ENCODE data around the gene KRT76.

Gene KRT76

DNA sequence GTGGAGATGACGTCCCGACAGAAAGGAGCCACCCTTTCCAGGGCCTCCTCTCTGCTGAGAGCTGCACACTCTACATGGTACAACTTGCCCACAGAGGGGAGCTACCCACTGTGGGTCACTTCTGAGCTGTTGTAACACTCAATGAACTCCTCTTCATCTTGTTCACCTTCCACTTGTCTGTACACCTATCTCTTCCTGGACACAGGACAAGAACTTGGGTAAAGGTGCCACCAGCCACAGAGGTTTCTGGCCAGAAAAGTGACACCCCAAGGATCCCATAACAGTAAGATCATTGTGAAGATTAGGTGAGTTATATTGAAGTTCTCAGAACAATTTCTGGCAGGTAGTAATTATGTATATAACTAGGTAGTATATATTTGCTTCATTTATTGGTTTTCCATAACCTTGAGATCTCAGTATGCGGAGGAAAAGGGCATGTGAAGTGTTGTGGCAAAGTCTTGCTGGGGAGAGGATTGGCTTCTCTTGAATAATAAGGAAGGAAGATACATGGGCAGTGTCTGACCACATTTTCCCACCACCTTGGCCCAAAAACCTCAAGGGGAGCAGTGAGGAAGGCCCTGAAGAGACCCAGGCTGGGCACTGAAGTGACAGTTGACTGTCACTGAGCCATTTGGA lies 34.2 kb downstream of the KRT76 start:
- Histone ChIP-seq H3K4me3 (replicated peaks; ENCODE audit: insufficient read depth, low read length) (no peak overlapping the region), H3K27me3 (ENCODE audit: insufficient read depth, poor library complexity, severe bottlenecking) (no peaks in the 10 kb centered on the region), H3K27ac (replicated peaks) (no peak overlapping the region)
- TF ChIP-seq GABPA (IDR thresholded peaks at IDR 0.05; ENCODE audit: low read depth), result no peak
- no peak for TF ChIP-seq SPI1 (IDR thresholded peaks at IDR 0.05; ENCODE audit: borderline replicate concordance, low read depth)
- TF ChIP-seq POLR2AphosphoS5 (IDR thresholded peaks at IDR 0.05; ENCODE audit: low read depth), result no peak
- no peak for DNase-seq (ENCODE audit: low read depth in 1 of 2, low spot score in 1 of 2)

- no peak for DNase-seq (ENCODE audit: low read depth in 1 of 2, low spot score in 1 of 2)
- no peak overlapping the region for H3K4me3 ChIP-seq (replicated peaks; ENCODE audit: insufficient read depth, low read length)
- no peak overlapping the region for H3K27ac ChIP-seq (replicated peaks)
- TF ChIP-seq GABPA (IDR thresholded peaks at IDR 0.05; ENCODE audit: low read depth) (no peak), SPI1 (IDR thresholded peaks at IDR 0.05; ENCODE audit: borderline replicate concordance, low read depth) (no peak), CTCF (IDR thresholded peaks at IDR 0.05; ENCODE audit: insufficient read depth, low read length) (no peak)
- no peaks in the 10 kb centered on the region for H3K27me3 ChIP-seq (ENCODE audit: insufficient read depth, poor library complexity, severe bottlenecking)
Measured at GRCh38 chr12:52742196-52742580, 35.0 kb downstream of the KRT76 start.

DNA sequence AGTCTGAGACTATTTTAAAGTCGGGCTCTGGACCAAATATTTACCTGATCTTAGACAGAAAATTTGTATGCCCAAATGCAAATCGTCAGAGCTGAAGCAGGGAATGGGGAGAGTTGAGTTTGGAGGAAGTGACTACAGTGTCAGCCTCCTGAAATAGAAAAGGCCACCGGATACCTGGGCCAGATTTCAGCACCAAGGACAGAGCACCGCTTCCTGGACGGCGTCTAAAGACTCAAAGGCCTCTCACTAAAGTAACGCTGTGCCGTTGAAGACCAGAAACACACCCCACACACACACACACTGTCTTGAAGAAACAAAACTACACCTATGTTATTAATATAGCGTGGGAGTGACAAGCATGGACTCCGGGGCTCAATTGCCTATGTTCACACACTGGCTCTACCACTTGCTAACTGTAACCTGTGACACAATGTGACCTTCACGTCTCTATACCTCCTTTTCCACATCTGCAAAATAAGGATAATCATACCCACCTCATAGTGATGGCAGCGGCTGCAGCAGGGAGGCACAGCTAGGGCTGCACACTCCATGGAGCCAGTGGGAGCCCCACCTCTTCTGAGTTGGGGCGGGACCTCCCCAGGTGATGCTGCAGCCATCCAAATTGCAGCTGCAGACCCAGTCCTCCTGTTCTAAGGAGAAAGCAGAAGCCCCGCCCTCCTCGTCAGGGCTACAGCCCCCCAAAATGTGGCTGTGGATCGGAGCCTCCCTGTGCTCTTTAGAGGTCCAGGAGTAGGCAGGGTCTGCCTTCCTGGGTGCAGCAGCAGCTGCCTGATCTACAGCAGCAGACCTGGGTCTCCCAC lies 35.6 kb downstream of the KRT76 start:
- Histone ChIP-seq H3K27ac (replicated peaks) (no peak overlapping the region), H3K27me3 (ENCODE audit: insufficient read depth, poor library complexity, severe bottlenecking) (no peaks in the 10 kb centered on the region), H3K4me3 (replicated peaks; ENCODE audit: insufficient read depth, low read length) (no peak overlapping the region)
- peak in 1 of 2 experiments; percentile 20 for DNase-seq (ENCODE audit: low read depth in 1 of 2, low spot score in 1 of 2)
- TF ChIP-seq SPI1 (IDR thresholded peaks at IDR 0.05; ENCODE audit: borderline replicate concordance, low read depth) (no peak), REST (IDR thresholded peaks at IDR 0.05; ENCODE audit: insufficient replicate concordance, low read depth) (peak; percentile 98)

- no peak for DNase-seq (ENCODE audit: low read depth in 1 of 2, low spot score in 1 of 2)
- Histone ChIP-seq H3K27me3 (ENCODE audit: insufficient read depth, poor library complexity, severe bottlenecking) (no peaks in the 10 kb centered on the region), H3K4me3 (replicated peaks; ENCODE audit: insufficient read depth, low read length) (no peak overlapping the region), H3K27ac (replicated peaks) (no peak overlapping the region)
- TF ChIP-seq POLR2AphosphoS5 (IDR thresholded peaks at IDR 0.05; ENCODE audit: low read depth), result no peak
Measured at GRCh38 chr12:52740584-52740983, 36.6 kb downstream of the KRT76 start.

DNA sequence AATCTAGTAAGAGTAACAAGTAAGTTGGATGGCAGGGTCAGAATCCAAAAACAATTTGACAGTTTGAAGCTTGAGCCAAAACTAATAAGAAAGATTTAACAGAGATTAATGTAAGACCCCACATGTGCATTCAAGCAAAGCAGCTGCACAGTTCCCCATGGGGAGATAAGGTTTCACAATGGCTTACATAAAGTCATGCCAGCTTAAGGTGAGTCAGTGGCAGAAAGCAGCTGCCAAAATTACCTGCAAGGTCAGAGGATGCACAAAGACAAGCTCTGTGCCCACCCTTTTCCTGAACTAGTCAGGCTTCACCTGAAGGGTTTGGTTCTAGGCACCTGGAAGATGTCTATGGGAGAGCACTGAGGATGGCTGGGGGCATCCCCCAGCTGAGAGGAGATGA lies 37.2 kb downstream of the KRT76 start:
- TF ChIP-seq REST (IDR thresholded peaks at IDR 0.05; ENCODE audit: insufficient replicate concordance, low read depth) (no peak), SPI1 (IDR thresholded peaks at IDR 0.05; ENCODE audit: borderline replicate concordance, low read depth) (no peak), POLR2AphosphoS5 (IDR thresholded peaks at IDR 0.05; ENCODE audit: low read depth) (no peak), CTCF (IDR thresholded peaks at IDR 0.05; ENCODE audit: insufficient read depth, low read length) (no peak), GABPA (IDR thresholded peaks at IDR 0.05; ENCODE audit: low read depth) (no peak)
- DNase-seq (ENCODE audit: low read depth in 1 of 2, low spot score in 1 of 2), result no peak
- H3K27ac ChIP-seq (replicated peaks), result no peak overlapping the region
- no peaks in the 10 kb centered on the region for H3K27me3 ChIP-seq (ENCODE audit: insufficient read depth, poor library complexity, severe bottlenecking)
- no peak overlapping the region for H3K4me3 ChIP-seq (replicated peaks; ENCODE audit: insufficient read depth, low read length)

All from HL-60 (cell line).